ENCODE data around the gene HP1BP3. TPM values are rescaled to one million over a fixed set of nuclear protein-coding genes. Genes with fewer than 3 reads are reported as not detected.

The HP1BP3 gene
- total RNA-seq, 4 donors from 2014 or later = 213 to 349 (median 277) TPM

DNA sequence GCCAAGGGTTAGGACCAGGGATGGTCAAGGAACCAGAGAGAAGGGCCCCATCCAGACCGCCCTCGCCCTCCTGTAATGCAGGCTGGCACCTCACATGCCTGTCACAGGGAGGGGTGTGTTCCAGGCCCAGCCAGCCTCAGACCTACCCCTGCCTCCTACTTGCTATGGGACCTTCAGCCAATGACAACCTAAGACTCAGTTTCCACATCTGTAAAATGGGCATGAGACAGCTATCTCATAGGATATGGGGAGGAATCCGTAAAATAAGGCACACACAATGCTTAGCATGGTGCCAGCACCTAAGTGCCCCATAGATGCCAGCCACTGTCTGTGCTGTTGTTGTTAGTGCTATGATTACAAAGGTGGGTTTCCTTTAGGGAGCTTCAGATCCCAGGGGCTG lies 77.2 kb downstream of the HP1BP3 start:
- Histone ChIP-seq H3K36me3 (no peaks in the 10 kb centered on the region), H3K4me3 (no peak overlapping the region), H3K27ac (replicated peaks in 1 of 4) (no peak overlapping the region), H3K9me3 (no peaks in the 10 kb centered on the region), H3K4me1 (no peaks in the 10 kb centered on the region), H3K27me3 (peaks cover 0 to 35% (median 2%) of the 10 kb centered on the region in 4 donors)
- intact Hi-C loops (cut with DNase I) = no loop called here
- WGBS = no CpG with 5 or more reads among the region's 3 CpGs
- DNase-seq (ENCODE audit: extremely low spot score) = no peak
- TF ChIP-seq POLR2A (IDR thresholded peaks at IDR 0.05; ENCODE audit: low read depth) = no peak
- TF ChIP-seq, protein P1, sequence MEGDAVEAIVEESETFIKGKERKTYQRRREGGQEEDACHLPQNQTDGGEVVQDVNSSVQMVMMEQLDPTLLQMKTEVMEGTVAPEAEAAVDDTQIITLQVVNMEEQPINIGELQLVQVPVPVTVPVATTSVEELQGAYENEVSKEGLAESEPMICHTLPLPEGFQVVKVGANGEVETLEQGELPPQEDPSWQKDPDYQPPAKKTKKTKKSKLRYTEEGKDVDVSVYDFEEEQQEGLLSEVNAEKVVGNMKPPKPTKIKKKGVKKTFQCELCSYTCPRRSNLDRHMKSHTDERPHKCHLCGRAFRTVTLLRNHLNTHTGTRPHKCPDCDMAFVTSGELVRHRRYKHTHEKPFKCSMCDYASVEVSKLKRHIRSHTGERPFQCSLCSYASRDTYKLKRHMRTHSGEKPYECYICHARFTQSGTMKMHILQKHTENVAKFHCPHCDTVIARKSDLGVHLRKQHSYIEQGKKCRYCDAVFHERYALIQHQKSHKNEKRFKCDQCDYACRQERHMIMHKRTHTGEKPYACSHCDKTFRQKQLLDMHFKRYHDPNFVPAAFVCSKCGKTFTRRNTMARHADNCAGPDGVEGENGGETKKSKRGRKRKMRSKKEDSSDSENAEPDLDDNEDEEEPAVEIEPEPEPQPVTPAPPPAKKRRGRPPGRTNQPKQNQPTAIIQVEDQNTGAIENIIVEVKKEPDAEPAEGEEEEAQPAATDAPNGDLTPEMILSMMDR (IDR thresholded peaks at IDR 0.05) = no peak

- Histone ChIP-seq H3K27ac (replicated peaks in 1 of 4) (no peak overlapping the region), H3K27me3 (peaks cover 0 to 35% (median 0%) of the 10 kb centered on the region in 4 donors), H3K4me1 (no peaks in the 10 kb centered on the region), H3K36me3 (no peaks in the 10 kb centered on the region), H3K9me3 (no peaks in the 10 kb centered on the region), H3K4me3 (no peak overlapping the region)
- 82% methylated on average over 4 of the region's 5 CpGs for WGBS
- intact Hi-C loops (cut with DNase I) = no loop called here
- DNase-seq (ENCODE audit: extremely low spot score) = no peak
- TF ChIP-seq POLR2AphosphoS5 (IDR thresholded peaks at IDR 0.05) (no peak), POLR2A (IDR thresholded peaks at IDR 0.05; ENCODE audit: low read depth) (no peak), EP300 (IDR thresholded peaks at IDR 0.05) (no peak)
- TF ChIP-seq, protein P1 (IDR thresholded peaks at IDR 0.05) = no peak
Measured at GRCh38 chr1:20708891-20709290, 78.2 kb downstream of the HP1BP3 start.

- DNase-seq (ENCODE audit: extremely low spot score) = no peak
- Histone ChIP-seq H3K4me1 (no peaks in the 10 kb centered on the region), H3K27ac (replicated peaks in 1 of 4) (no peak overlapping the region), H3K36me3 (no peaks in the 10 kb centered on the region), H3K27me3 (peaks cover 0 to 32% (median 0%) of the 10 kb centered on the region in 4 donors), H3K9me3 (no peaks in the 10 kb centered on the region), H3K4me3 (no peak overlapping the region)
- WGBS = 75% methylated on average over 2 of the region's 6 CpGs
- intact Hi-C loops (cut with DNase I) = no loop called here
- TF ChIP-seq EP300 (IDR thresholded peaks at IDR 0.05) (no peak), POLR2A (IDR thresholded peaks at IDR 0.05; ENCODE audit: low read depth) (no peak), POLR2AphosphoS5 (IDR thresholded peaks at IDR 0.05) (no peak)
- TF ChIP-seq, protein P1 (IDR thresholded peaks at IDR 0.05) = no peak
Measured at GRCh38 chr1:20708057-20708456, 79.0 kb downstream of the HP1BP3 start.

- Histone ChIP-seq H3K36me3 (no peaks in the 10 kb centered on the region), H3K4me1 (no peaks in the 10 kb centered on the region), H3K4me3 (no peak overlapping the region), H3K27ac (replicated peaks in 1 of 4) (no peak overlapping the region), H3K27me3 (peaks cover 0 to 27% (median 0%) of the 10 kb centered on the region in 4 donors), H3K9me3 (no peaks in the 10 kb centered on the region)
- no peak for TF ChIP-seq EP300 (IDR thresholded peaks at IDR 0.05)
- no peak for DNase-seq (ENCODE audit: extremely low spot score)
- intact Hi-C loops (cut with DNase I) = no loop called here
- 63% methylated on average over 5 of the region's 5 CpGs for WGBS
Measured at GRCh38 chr1:20706841-20707240, 80.3 kb downstream of the HP1BP3 start.

- no peak for DNase-seq (ENCODE audit: extremely low spot score)
- no peak overlapping the region for H3K4me3 ChIP-seq
- no peaks in the 10 kb centered on the region for H3K4me1 ChIP-seq
- H3K9me3 ChIP-seq = no peaks in the 10 kb centered on the region
- 88% methylated on average over 15 of the region's 15 CpGs for WGBS
- no peaks in the 10 kb centered on the region for H3K36me3 ChIP-seq
- intact Hi-C loops (cut with DNase I) = no loop called here
- peaks cover 0 to 13% (median 0%) of the 10 kb centered on the region in 4 donors for H3K27me3 ChIP-seq
- TF ChIP-seq EP300 (IDR thresholded peaks at IDR 0.05) (no peak), POLR2A (IDR thresholded peaks at IDR 0.05; ENCODE audit: low read depth) (no peak)
- TF ChIP-seq, protein P1 (IDR thresholded peaks at IDR 0.05) = no peak
- H3K27ac ChIP-seq (replicated peaks in 1 of 4) = no peak overlapping the region
Measured at GRCh38 chr1:20705203-20705755, 81.8 kb downstream of the HP1BP3 start.
